Left renal cortex interstitium (tissue), 4 donors: ENCODE results near the gene FIGNL2. TPM values are rescaled to one million over a fixed set of nuclear protein-coding genes. Genes with fewer than 3 reads are reported as not detected.

Experiments used
- DNase-seq, 4 donors: peaks; one replicate each; pipeline ENCODE4 v3.0.0-alpha.2; 2013; ENCODE audit warnings: low read depth in 4 of 4, low spot score in 2 of 4, missing footprints in 1 of 4
- polyA plus RNA-seq, 4 donors: library from polyadenylated mRNA; unstranded; fragments of 120-200 nt; gene quantifications; one replicate each; pipeline ENCODE4 v1.2.1, GENCODE V29; 2013; ENCODE audit not compliant: insufficient read length in 4 of 4

The FIGNL2 gene
- polyA plus RNA-seq, 4 donors = 2.3 to 7.1 (median 5.2) TPM

GRCh38 chr12:51860986-51861385, 12.5 kb upstream of the FIGNL2 start:
- DNase-seq = no peak

DNA sequence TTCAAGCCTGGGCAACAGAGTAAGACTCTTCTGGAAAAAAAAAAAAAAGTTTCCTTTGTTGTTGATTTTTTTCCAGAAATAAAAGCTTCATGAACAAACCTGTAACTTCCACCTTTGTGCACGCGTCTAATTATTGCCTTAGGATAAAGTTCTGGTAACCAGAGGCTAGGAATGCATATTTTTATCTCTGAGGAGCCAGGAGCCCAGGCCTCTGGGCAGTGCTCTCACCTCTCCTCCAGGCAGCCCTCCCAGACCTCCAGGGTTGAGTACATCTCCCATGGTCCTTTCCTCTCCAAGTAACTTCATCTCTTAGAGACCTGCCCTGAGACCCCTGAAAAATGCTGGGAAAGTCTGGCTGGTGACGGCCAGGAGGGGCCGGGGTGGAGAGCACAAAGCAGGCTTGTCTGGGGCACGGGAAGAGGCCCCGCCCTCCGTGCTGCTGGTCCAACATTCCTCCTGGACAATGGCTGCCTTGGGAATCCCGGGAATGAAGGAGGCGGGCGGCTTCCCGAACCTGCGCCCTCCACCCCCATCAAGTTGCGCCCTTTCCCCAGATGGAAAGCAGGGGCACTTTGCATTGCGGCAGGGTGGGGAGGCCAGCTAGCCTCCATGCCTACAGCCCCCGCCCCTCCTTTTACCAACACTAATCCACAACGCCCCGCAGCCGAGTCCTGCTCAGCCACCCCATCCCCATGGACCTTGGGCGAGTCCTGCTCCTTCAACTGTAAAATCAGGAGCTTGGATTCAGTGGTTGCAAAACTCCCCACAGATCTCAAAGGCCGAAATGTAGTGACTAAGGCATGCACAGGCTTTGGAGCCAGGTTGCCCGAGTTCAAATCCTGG, 7.3 kb upstream of the FIGNL2 start:
- no peak for DNase-seq

DNA sequence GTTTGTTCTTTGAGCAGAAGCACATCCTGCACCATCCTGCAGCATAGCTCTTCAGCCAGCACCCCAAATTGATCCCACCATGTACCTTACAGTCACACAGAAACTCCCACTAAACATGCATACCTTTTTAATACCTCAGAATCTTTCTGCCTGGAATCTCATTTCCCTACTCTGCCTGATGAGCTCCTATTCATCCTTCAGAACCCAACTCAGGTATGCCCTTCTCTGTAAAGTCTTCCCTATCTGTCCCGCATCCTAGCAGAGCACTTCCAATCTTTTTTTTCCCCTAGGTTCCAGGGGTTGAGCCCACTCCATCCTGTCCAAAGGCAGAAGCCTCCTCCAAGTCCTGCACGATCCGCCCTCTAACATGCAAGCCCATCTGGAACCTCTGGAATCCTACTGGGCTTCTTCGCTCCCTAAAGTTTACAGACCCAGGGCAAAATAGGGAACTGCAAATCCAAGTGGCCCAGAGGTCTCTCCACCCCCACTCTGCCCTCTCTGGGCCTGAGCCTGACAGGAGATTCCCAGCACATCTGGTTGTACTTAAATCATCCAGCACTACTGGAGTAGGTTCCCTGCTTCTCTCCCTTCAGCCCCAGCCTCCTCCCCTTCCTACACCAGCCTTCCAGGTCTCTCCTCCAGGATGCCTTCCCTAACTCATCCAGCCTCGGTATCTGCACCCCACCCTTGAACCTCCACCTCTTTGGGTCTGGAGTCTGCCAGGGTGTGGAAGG, 4.1 kb upstream of the FIGNL2 start:
- no peak for DNase-seq

- no peak for DNase-seq
Observed at GRCh38 chr12:51851413-51852124, 3.1 kb upstream of the FIGNL2 start.

DNA sequence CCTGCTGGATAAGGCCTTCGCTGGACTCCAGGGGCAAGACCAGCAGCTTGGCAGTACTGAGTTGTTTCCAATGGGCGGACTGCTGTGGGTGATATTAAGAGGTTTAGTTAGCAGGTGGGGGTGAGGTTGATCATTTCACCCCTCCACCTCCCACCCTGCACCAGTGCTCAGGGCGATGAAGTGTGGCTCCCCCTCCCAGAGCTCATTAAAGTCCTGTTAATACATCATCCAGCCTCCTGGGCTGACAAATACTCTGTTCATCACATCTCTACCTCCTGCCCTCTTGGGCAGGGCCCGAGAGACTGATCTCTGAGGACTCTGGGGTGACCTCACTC, 2.4 kb upstream of the FIGNL2 start:
- DNase-seq = no peak

GRCh38 chr12:51850081-51850964, 1.8 kb upstream of the FIGNL2 start:
- no peak for DNase-seq

DNA sequence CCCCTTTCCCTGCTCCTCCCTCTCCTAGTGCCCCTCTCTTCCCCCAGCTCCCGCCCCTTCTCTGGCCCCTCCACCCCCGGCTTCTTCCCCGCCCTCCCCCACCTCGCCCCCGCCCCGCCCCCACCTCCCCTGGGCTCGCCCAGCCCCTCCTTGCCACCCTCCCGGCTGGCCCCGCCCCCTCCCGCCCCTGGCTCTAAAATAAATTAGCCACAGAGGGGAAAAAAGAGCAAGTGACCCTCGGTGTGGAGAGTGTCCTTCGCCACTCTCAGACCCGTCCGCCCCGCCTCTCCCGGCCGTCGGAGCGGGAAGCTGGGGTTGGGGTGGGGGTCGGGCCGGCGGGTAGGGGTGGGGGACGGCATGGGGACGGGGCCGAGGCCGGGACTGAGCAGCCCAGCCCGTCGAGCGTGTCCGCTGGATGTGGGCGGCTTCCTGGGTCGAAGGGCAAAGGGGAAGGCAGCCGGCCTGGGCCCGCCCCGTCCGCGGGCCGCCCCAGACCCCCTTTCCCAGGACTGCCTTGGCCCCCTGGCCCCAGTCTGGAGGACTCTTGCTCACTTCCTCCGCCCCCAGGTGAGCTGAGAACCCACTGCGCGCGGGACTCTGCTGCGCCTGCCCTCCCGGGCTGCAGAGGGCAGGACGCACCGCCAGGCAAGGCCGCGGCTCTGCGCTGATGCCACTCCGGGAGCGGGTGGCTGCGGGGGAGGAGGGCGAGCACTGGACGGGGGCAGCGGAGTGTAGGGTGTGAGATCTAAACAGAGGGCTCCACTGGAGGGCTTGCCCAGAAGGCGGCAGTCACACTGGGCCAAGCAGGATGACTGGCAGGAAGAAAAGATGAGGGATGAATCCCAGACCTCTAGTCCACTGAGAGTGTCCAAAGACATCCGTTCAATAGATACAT, 570 bp upstream of the FIGNL2 start:
- no peak for DNase-seq

DNA sequence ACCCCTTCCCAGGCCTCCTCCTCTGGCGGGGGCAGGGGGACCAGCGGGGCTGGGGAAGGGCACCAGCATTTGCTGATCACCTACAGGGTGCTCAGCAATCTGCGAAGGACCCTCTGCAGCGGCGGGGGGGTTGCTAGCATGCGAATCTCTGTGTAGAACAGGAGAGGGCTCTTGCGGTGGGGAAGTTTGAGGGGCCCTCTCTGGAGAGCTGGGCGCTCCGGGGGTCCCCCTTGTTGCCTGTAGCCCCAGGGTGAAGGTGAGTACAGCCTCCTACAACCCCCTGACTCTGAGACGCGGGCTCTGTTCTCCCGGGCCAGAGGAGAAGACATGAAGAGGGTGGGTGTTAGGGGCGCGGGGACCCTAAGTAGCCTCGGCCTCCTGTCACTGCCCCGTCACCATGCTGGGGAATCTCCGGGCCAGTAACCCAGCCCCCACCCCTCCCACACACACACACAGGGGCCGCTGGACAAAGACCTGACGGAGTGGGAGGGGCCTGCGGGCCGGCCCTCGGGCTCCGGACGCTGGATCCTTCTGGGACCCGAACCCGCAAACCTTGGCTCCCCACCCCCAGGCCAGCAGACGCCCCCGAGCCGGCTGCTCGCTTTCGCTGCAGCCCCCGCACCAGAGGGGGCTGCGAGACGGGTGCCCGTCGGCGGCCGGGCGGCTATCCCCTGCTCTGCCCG, 734 bp downstream of the FIGNL2 start:
- DNase-seq = no peak

GRCh38 chr12:51846911-51847642, 1.4 kb downstream of the FIGNL2 start:
- no peak for DNase-seq

GRCh38 chr12:51846271-51846691, 2.2 kb downstream of the FIGNL2 start:
- no peak for DNase-seq

DNA sequence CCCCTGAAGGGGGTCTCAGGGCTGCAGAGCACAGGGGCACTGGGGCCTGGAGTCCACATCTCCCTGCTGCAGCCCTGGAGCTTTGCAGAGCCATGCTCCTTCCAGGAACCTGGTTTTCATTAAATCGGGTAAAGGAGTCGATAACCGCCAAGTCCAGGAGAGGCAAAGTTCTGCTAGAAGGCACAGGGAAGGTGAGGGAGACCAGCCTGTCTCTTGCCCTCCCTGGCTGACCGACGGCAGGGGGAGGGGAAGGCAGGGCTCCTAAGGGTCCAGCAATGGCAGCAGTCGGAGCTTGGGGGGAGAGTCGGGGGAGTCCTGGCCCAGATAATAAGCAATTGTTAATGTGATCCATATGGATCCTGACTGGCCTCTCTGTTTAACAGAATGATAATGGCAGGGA, 3.0 kb downstream of the FIGNL2 start:
- DNase-seq = no peak

DNA sequence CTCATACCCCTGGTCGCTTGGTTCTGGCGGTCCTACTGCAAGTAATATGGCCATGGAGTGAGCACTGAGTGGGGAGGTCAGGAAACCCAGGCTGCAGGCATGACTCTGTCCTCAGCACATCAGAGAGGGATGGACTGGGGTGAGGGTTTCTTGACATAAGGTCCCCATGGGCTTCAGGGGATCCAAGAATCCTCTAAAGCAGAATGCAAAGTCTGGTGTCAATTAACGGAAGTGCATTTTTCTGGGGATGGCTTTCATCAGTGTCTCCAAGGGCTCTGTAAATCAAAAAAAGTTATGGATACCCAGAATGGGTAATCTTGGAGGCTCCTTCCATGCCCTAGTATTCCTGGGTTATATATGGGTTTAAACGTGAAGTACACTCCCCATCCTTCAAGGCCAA, 3.7 kb downstream of the FIGNL2 start:
- DNase-seq = no peak

- DNase-seq = no peak
Observed at GRCh38 chr12:51841727-51842126, 6.8 kb downstream of the FIGNL2 start.

- DNase-seq = no peak
Observed at GRCh38 chr12:51840966-51841365, 7.6 kb downstream of the FIGNL2 start.

- DNase-seq = no peak
Observed at GRCh38 chr12:51839310-51839947, 9.1 kb downstream of the FIGNL2 start.

- DNase-seq = no peak
Observed at GRCh38 chr12:51838762-51839161, 9.8 kb downstream of the FIGNL2 start.

DNA sequence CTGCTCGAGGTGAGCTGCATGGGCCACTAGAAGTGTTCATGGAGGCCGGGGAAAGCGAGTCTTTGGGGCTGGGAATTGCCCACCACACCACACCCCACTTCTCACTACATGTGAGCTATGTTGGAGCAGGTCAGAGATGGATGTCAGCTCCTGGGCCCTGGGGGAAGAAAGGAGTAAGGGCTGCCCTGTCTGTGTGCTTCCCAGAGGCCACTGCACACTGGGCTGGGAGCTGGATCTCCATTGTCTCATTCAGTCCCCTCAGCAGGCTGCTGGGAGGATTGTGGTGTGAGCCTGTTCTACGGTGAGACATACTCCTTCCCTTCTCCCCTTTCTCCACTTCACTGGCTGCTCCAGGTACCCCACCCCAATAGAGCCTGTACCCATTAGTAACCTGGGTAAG, 10.5 kb downstream of the FIGNL2 start:
- no peak for DNase-seq

DNA sequence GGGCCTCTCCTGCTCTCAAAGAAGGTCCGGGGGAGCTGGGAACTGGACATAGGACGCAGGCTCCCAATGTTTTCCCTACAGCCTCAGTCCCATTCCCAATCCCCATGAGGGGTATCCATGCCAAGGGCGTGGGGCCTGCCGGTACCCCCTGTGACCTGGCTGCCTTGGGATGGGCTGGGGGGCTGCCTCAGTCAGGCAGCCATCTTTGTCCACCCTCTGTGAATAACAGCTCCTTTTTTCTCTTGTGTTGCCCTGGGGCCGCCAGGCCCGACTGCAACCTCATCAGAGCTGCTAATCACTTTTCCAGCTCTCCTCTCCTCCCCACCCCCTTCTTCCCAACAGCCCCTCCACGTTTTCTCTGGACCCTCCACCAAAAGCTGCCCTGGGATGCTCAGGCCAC, 11.2 kb downstream of the FIGNL2 start:
- DNase-seq = no peak
